A549 (cell line): ENCODE results near the gene SEZ6L2.

Experiments
- HDAC2 ChIP-seq: fragments of 200-600 bp; sonication (generic); IDR thresholded peaks from 2 replicates; pipeline ENCODE4 v1.6.1; 2016
- HES2 ChIP-seq: fragments of >200 bp; sonication (Bioruptor Twin); formaldehyde crosslinking; IDR thresholded peaks from 2 replicates; pipeline ENCODE4 v1.6.1; 2016
- MAZ ChIP-seq: fragments of 150-350 bp; IDR thresholded peaks from 2 replicates; pipeline ENCODE4 v1.6.1; 2014; ENCODE audit warnings: antibody characterized with exemption, low read depth, low read length, borderline replicate concordance
- NFE2L2 ChIP-seq: fragments of 150-350 bp; conservative IDR thresholded peaks from 2 replicates; pipeline ENCODE4 v1.6.1; 2014; ENCODE audit warnings: low read length
- POLR2A ChIP-seq: IDR thresholded peaks from 2 replicates; pipeline ENCODE4 v1.6.1; 2012; ENCODE audit warnings: mild to moderate bottlenecking, low read length
- RAD21 ChIP-seq, 2 experiments: fragments of >200 bp in 1 of 2; sonication (Bioruptor Twin) in 1 of 2; formaldehyde crosslinking in 1 of 2; IDR thresholded peaks in 1 of 2; conservative IDR thresholded peaks in 1 of 2; 2 replicates in 1 of 2; 3 replicates in 1 of 2; pipeline ENCODE4 v1.6.1; 2012 to 2018; ENCODE audit warnings: inconsistent platforms in 1 of 2
- SMC3 ChIP-seq: fragments of >200 bp; sonication (Bioruptor Twin); formaldehyde crosslinking; IDR thresholded peaks from 3 replicates; pipeline ENCODE4 v1.6.1; 2018; ENCODE audit warnings: inconsistent platforms
- TP53 ChIP-seq: fragments of 250-450 bp; sonication (Bioruptor Pico); IDR thresholded peaks from 2 replicates; pipeline ENCODE4 v1.5.0; 2021; ENCODE audit warnings: mild to moderate bottlenecking, moderate library complexity
- TF ChIP-seq, protein P1 (sequence below): fragments of >200 bp; sonication (Bioruptor Twin); formaldehyde crosslinking; IDR thresholded peaks from 3 replicates; pipeline ENCODE4 v1.5.1; 2016

GRCh38 chr16:29850998-29851397 is 48.4 kb downstream of the SEZ6L2 start:
- TF ChIP-seq, protein P1, sequence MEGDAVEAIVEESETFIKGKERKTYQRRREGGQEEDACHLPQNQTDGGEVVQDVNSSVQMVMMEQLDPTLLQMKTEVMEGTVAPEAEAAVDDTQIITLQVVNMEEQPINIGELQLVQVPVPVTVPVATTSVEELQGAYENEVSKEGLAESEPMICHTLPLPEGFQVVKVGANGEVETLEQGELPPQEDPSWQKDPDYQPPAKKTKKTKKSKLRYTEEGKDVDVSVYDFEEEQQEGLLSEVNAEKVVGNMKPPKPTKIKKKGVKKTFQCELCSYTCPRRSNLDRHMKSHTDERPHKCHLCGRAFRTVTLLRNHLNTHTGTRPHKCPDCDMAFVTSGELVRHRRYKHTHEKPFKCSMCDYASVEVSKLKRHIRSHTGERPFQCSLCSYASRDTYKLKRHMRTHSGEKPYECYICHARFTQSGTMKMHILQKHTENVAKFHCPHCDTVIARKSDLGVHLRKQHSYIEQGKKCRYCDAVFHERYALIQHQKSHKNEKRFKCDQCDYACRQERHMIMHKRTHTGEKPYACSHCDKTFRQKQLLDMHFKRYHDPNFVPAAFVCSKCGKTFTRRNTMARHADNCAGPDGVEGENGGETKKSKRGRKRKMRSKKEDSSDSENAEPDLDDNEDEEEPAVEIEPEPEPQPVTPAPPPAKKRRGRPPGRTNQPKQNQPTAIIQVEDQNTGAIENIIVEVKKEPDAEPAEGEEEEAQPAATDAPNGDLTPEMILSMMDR, result no peak
- no peak for TF ChIP-seq NFE2L2
- TF ChIP-seq HDAC2, result no peak
- no peak for TF ChIP-seq POLR2A
- no peak for TF ChIP-seq SMC3
- no peak for TF ChIP-seq MAZ
- TF ChIP-seq RAD21 (conservative IDR thresholded peaks at IDR 0.05 in 1 of 2, IDR thresholded peaks at IDR 0.05 in 1 of 2), result no peak
- TF ChIP-seq TP53 (CRISPR knock-in tag), result no peak
- TF ChIP-seq HES2, result no peak
